PC-9 (cell line): ENCODE results near the gene AFF2. TPM values are rescaled to one million over a fixed set of nuclear protein-coding genes. Genes with fewer than 3 reads are reported as not detected.

Experiments used
- BruUV-seq: library from RNA; stranded (reverse); fragments of 400-500 nt; replicated peaks from 2 replicates; lab custom pipeline; 2021; lab: Mats Ljungman, UMichigan
- CTCF ChIA-PET: fragments of 300-600 bp; sonication (Branson Sonifier 250); formaldehyde crosslinking; loops from one replicate; lab custom pipeline; 2022; ENCODE audit warnings: antibody characterized with exemption; lab: Charles Lee
- POLR2A ChIA-PET: fragments of 300-600 bp; sonication (Branson Sonifier 250); formaldehyde crosslinking; loops from one replicate; lab custom pipeline; 2022; ENCODE audit warnings: antibody characterized with exemption; ENCODE audit not compliant: unreplicated experiment; lab: Charles Lee
- DNase-seq, 2 experiments: peaks; one replicate each; pipeline versions ENCODE4 v3.0.0 to v3.0.0-alpha.2; 2015 to 2022; ENCODE audit warnings: mixed read lengths in 1 of 2
- H2AFZ ChIP-seq: fragments of 200-600 bp; sonication (generic); 2 replicates; pipeline ENCODE4 v1.8.1; 2017; ENCODE audit warnings: antibody characterized with exemption
- H3F3A ChIP-seq: fragments of 200-600 bp; sonication (generic); 2 replicates; pipeline ENCODE4 v1.8.1; 2017; ENCODE audit warnings: antibody characterized with exemption, mild to moderate bottlenecking, low read depth; ENCODE audit not compliant: insufficient read depth
- H3K27ac ChIP-seq: fragments of 200-600 bp; sonication (generic); 2 replicates; pipeline ENCODE4 v1.6.1; 2016; ENCODE audit warnings: mixed run types
- H3K27me3 ChIP-seq: fragments of 200-600 bp; sonication (generic); 2 replicates; pipeline ENCODE4 v1.6.1; 2016; ENCODE audit warnings: low read depth, mixed run types; ENCODE audit not compliant: insufficient read depth
- H3K36me3 ChIP-seq: fragments of 200-600 bp; sonication (generic); 2 replicates; pipeline ENCODE4 v1.6.1; 2016; ENCODE audit warnings: low read depth, mixed run types
- H3K4me1 ChIP-seq: fragments of 200-600 bp; sonication (generic); replicated peaks from 2 replicates; pipeline ENCODE4 v1.6.1; 2016; ENCODE audit warnings: mixed run types; ENCODE audit not compliant: insufficient read depth
- H3K4me2 ChIP-seq: fragments of 200-600 bp; sonication (generic); 2 replicates; pipeline ENCODE4 v1.6.1; 2017; ENCODE audit warnings: mixed run types
- H3K4me3 ChIP-seq: fragments of 200-600 bp; sonication (generic); 2 replicates; pipeline ENCODE4 v1.6.1; 2016; ENCODE audit warnings: mixed run types
- H3K79me2 ChIP-seq: fragments of 200-600 bp; sonication (generic); 2 replicates; pipeline ENCODE4 v1.6.1; 2017; ENCODE audit warnings: low read depth, mixed run types
- H3K9me2 ChIP-seq: fragments of 200-600 bp; sonication (generic); 2 replicates; pipeline ENCODE4 v1.8.1; 2017; ENCODE audit warnings: mild to moderate bottlenecking; ENCODE audit not compliant: insufficient read depth
- H3K9me3 ChIP-seq: fragments of 200-600 bp; sonication (generic); 2 replicates; pipeline ENCODE4 v1.8.1; 2016; ENCODE audit warnings: low read depth; ENCODE audit not compliant: insufficient read depth
- H4K20me1 ChIP-seq: fragments of 200-600 bp; sonication (generic); 2 replicates; pipeline ENCODE4 v1.8.1; 2017; ENCODE audit not compliant: insufficient read depth
- CTCF ChIP-seq: fragments of 200-600 bp; sonication (generic); conservative IDR thresholded peaks from 2 replicates; pipeline ENCODE4 v1.6.1; 2017; ENCODE audit warnings: mixed run types, antibody characterized with exemption, mild to moderate bottlenecking, moderate library complexity
- EZH2 ChIP-seq: fragments of 200-600 bp; sonication (generic); IDR thresholded peaks from 2 replicates; pipeline ENCODE4 v1.8.0; 2017; ENCODE audit warnings: antibody characterized with exemption, low read depth
- intact Hi-C: fragments of 100-400 bp; cut with micrococcal nuclease; formaldehyde crosslinking; loops from one replicate; pipeline ENCODE4 v1.10.0; 2022; ENCODE audit not compliant: unreplicated experiment
- total RNA-seq: library from RNA; stranded (reverse); gene quantifications from 2 replicates; pipeline ENCODE4 v1.2.3, GENCODE V29; 2021

The AFF2 gene
- total RNA-seq, 1 experiment from 2014 or later, result not detected

GRCh38 chrX:148540114-148540513 is 39.7 kb downstream of the AFF2 start:
- Histone ChIP-seq H3K4me3 (no peak overlapping the region), H3K4me2 (no peak overlapping the region), H3K27ac (no peak overlapping the region), H3K79me2 (no peaks in the 10 kb centered on the region), H2AFZ (no peak overlapping the region), H3K4me1 (no peaks in the 10 kb centered on the region), H3K27me3 (no peaks in the 10 kb centered on the region), H3F3A (no peaks in the 10 kb centered on the region), H3K36me3 (no peaks in the 10 kb centered on the region), H4K20me1 (no peaks in the 10 kb centered on the region), H3K9me2 (no peaks in the 10 kb centered on the region), H3K9me3 (no peaks in the 10 kb centered on the region)
- no peak for DNase-seq
- no TSS peak for BruUV-seq
- intact Hi-C loops, result no loop called here
- ChIA-PET POLR2A (no interaction called here), CTCF (no interaction called here)
- no peak for TF ChIP-seq CTCF
- TF ChIP-seq EZH2, result no peak

GRCh38 chrX:148540671-148541583 is 40.5 kb downstream of the AFF2 start:
- no peaks in the 10 kb centered on the region for H3K27me3 ChIP-seq
- H3F3A ChIP-seq, result no peaks in the 10 kb centered on the region
- no peaks in the 10 kb centered on the region for H3K9me3 ChIP-seq
- H3K36me3 ChIP-seq, result no peaks in the 10 kb centered on the region
- DNase-seq, result no peak
- H3K9me2 ChIP-seq, result no peaks in the 10 kb centered on the region
- intact Hi-C loops, result no loop called here
- no peak overlapping the region for H2AFZ ChIP-seq
- TF ChIP-seq EZH2, result no peak
- TF ChIP-seq CTCF, result no peak
- H3K4me1 ChIP-seq, result no peaks in the 10 kb centered on the region
- no TSS peak for BruUV-seq
- H3K4me2 ChIP-seq, result no peak overlapping the region
- ChIA-PET POLR2A (no interaction called here), CTCF (no interaction called here)
- no peaks in the 10 kb centered on the region for H3K79me2 ChIP-seq
- no peak overlapping the region for H3K27ac ChIP-seq
- H4K20me1 ChIP-seq, result no peaks in the 10 kb centered on the region
- H3K4me3 ChIP-seq, result no peak overlapping the region

GRCh38 chrX:148541584-148541940 is 41.1 kb downstream of the AFF2 start:
- Histone ChIP-seq H3K4me3 (no peak overlapping the region), H4K20me1 (no peaks in the 10 kb centered on the region), H3K79me2 (no peaks in the 10 kb centered on the region), H3K27me3 (0 out of 2 replicates have a peak, but pooled peaks cover under 1% of the 10 kb centered on the region), H3K9me3 (no peaks in the 10 kb centered on the region), H2AFZ (no peak overlapping the region), H3K27ac (no peak overlapping the region), H3K4me2 (no peak overlapping the region), H3F3A (no peaks in the 10 kb centered on the region), H3K4me1 (no peaks in the 10 kb centered on the region), H3K36me3 (no peaks in the 10 kb centered on the region), H3K9me2 (no peaks in the 10 kb centered on the region)
- ChIA-PET CTCF (no interaction called here), POLR2A (no interaction called here)
- DNase-seq, result no peak
- no TSS peak for BruUV-seq
- TF ChIP-seq CTCF, result no peak
- no peak for TF ChIP-seq EZH2
- intact Hi-C loops, result no loop called here
